ENCODE data around the gene NDUFS6.

NDUFS6 gene

GRCh38 chr5:1850324-1851154 is 49.3 kb downstream of the NDUFS6 start:
- H3K27me3 ChIP-seq: peaks cover 82% of the 10 kb centered on the region
- no peaks in the 10 kb centered on the region for H3K4me1 ChIP-seq (ENCODE audit: control insufficient read depth in 1 of 2, insufficient read depth in 1 of 2, low read depth in 1 of 2, low read length in 1 of 2)
- H3K4me3 ChIP-seq (ENCODE audit: low read depth in 1 of 2, low read length in 1 of 2): no peak overlapping the region
- H3K27ac ChIP-seq: no peak overlapping the region
- no peaks in the 10 kb centered on the region for H3K9me3 ChIP-seq
- H3K36me3 ChIP-seq: no peaks in the 10 kb centered on the region
- TF ChIP-seq, protein P1, sequence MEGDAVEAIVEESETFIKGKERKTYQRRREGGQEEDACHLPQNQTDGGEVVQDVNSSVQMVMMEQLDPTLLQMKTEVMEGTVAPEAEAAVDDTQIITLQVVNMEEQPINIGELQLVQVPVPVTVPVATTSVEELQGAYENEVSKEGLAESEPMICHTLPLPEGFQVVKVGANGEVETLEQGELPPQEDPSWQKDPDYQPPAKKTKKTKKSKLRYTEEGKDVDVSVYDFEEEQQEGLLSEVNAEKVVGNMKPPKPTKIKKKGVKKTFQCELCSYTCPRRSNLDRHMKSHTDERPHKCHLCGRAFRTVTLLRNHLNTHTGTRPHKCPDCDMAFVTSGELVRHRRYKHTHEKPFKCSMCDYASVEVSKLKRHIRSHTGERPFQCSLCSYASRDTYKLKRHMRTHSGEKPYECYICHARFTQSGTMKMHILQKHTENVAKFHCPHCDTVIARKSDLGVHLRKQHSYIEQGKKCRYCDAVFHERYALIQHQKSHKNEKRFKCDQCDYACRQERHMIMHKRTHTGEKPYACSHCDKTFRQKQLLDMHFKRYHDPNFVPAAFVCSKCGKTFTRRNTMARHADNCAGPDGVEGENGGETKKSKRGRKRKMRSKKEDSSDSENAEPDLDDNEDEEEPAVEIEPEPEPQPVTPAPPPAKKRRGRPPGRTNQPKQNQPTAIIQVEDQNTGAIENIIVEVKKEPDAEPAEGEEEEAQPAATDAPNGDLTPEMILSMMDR (IDR thresholded peaks at IDR 0.05): no peak

- H3K4me3 ChIP-seq (ENCODE audit: low read depth in 1 of 2, low read length in 1 of 2): no peak overlapping the region
- TF ChIP-seq, protein P1 (IDR thresholded peaks at IDR 0.05): no peak
- H3K4me1 ChIP-seq (ENCODE audit: control insufficient read depth in 1 of 2, insufficient read depth in 1 of 2, low read depth in 1 of 2, low read length in 1 of 2): no peaks in the 10 kb centered on the region
- H3K36me3 ChIP-seq: no peaks in the 10 kb centered on the region
- H3K9me3 ChIP-seq: no peaks in the 10 kb centered on the region
- H3K27me3 ChIP-seq: peaks cover 89% of the 10 kb centered on the region
- H3K27ac ChIP-seq: no peak overlapping the region
These were observed 50.2 kb downstream of the NDUFS6 start for GRCh38 chr5:1851290-1851934.

DNA sequence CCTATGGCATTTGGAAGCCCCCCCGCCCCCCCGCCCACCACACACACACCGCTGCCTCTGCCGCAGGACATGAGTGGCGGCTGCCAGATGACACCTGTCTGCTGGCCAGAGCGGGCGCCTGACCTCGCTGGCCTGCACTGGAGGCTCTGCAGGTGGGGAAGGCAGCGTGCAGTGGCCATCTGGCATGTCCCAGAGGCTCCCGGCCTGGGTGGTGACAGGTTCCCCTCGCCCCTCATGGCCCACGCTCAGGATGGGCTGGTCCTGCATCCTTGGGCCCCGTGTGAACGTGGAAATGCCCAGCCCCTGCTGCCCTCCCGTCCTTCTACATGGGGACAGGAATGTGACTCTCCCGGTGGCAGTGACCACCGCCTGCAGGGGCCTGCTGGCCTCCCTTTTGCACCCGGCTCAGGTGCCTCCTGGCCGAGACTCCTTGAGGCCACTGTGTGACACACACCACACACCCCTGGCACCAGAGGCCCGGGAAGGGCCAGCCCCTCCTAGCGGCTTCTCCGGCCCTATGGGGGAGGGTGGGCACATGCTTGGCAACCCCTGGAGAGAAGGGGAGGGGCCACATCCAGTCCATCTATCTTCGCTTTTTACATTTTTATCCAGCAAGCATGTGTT is 51.2 kb downstream of the NDUFS6 start:
- Histone ChIP-seq H3K4me1 (ENCODE audit: control insufficient read depth in 1 of 2, insufficient read depth in 1 of 2, low read depth in 1 of 2, low read length in 1 of 2) (no peaks in the 10 kb centered on the region), H3K27me3 (peaks cover 90% of the 10 kb centered on the region), H3K4me3 (ENCODE audit: low read depth in 1 of 2, low read length in 1 of 2) (no peak overlapping the region), H3K36me3 (no peaks in the 10 kb centered on the region), H3K9me3 (no peaks in the 10 kb centered on the region), H3K27ac (no peak overlapping the region)
- TF ChIP-seq, protein P1 (IDR thresholded peaks at IDR 0.05): no peak

GRCh38 chr5:1853531-1853930 is 52.3 kb downstream of the NDUFS6 start:
- Histone ChIP-seq H3K4me1 (ENCODE audit: control insufficient read depth in 1 of 2, insufficient read depth in 1 of 2, low read depth in 1 of 2, low read length in 1 of 2) (no peaks in the 10 kb centered on the region), H3K9me3 (no peaks in the 10 kb centered on the region), H3K27ac (no peak overlapping the region), H3K36me3 (no peaks in the 10 kb centered on the region), H3K27me3 (peaks cover 81% of the 10 kb centered on the region), H3K4me3 (ENCODE audit: low read depth in 1 of 2, low read length in 1 of 2) (no peak overlapping the region)
- TF ChIP-seq, protein P1 (IDR thresholded peaks at IDR 0.05): no peak

DNA sequence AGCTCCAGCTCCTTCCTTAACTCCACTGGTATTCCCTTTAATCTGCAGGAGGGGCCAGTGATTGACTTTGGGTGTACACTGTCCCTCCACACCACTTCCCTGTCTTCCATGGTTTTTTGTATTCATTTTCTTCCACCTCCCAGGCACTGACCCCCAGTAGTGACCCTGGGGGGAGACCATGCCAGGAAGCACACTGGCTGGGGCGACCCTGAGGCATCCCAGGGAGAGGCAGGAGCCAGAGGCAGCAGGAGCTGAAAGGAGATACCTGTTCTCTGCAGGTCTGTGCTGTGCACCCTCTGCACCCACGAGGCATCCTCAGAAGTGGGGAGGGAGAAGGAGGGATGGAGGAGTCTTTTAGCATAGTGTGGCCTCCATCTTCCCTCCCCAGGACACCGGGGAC is 53.9 kb downstream of the NDUFS6 start:
- no peaks in the 10 kb centered on the region for H3K36me3 ChIP-seq
- H3K9me3 ChIP-seq: no peaks in the 10 kb centered on the region
- H3K4me1 ChIP-seq (ENCODE audit: control insufficient read depth in 1 of 2, insufficient read depth in 1 of 2, low read depth in 1 of 2, low read length in 1 of 2): no peaks in the 10 kb centered on the region
- H3K4me3 ChIP-seq (ENCODE audit: low read depth in 1 of 2, low read length in 1 of 2): no peak overlapping the region
- TF ChIP-seq, protein P1 (IDR thresholded peaks at IDR 0.05): no peak
- H3K27ac ChIP-seq: no peak overlapping the region
- H3K27me3 ChIP-seq: peaks cover 65% of the 10 kb centered on the region

All from neutrophil (primary cell).